Transverse colon (tissue), 4 donors: ENCODE measurements around the gene FBXO47. TPM values are rescaled to one million over a fixed set of nuclear protein-coding genes. Genes with fewer than 3 reads are reported as not detected.

Source experiments
- DNase-seq: peaks from one replicate; pipeline ENCODE4 v3.0.0-alpha.2; 2019
- H3K27ac ChIP-seq, 4 donors: fragments of 200-600 bp; sonication (generic); 2 replicates each; pipeline ENCODE4 v1.5.1; 2016 to 2018; ENCODE audit warnings: inconsistent platforms in 4 of 4
- H3K27me3 ChIP-seq: fragments of 200-600 bp; sonication (generic); 2 replicates; pipeline ENCODE4 v1.5.1; 2017; ENCODE audit warnings: inconsistent platforms
- H3K36me3 ChIP-seq, 4 donors: fragments of 200-600 bp; sonication (generic); 2 replicates each; pipeline ENCODE4 v1.5.1; 2017 to 2019; ENCODE audit warnings: inconsistent platforms in 4 of 4
- H3K4me1 ChIP-seq, 4 donors: fragments of 200-600 bp; sonication (generic); 2 replicates each; pipeline ENCODE4 v1.5.1; 2017 to 2020; ENCODE audit warnings: inconsistent platforms in 4 of 4
- H3K4me3 ChIP-seq, 4 donors: fragments of 200-600 bp; sonication (generic); 1 replicate in 1 of 4; 2 replicates in 3 of 4; pipeline versions ENCODE4 v1.5.1 to v1.6.1; 2017 to 2019; ENCODE audit warnings: inconsistent platforms in 4 of 4
- H3K9me3 ChIP-seq, 2 donors: fragments of 200-600 bp; sonication (generic); 2 replicates each; pipeline ENCODE4 v1.5.1; 2017 to 2019; ENCODE audit warnings: inconsistent platforms in 2 of 2
- CTCF ChIP-seq, 5 experiments: fragments of 200-600 bp in 3 of 5; fragments of 450-650 bp in 2 of 5; sonication (generic) in 3 of 5; IDR thresholded peaks; 1 replicate in 2 of 5; 2 replicates in 3 of 5; pipeline ENCODE4 v1.5.1; 2016 to 2017; ENCODE audit warnings: antibody characterized with exemption in 5 of 5, inconsistent platforms in 3 of 5, mild to moderate bottlenecking in 2 of 5, moderate library complexity in 1 of 5
- EP300 ChIP-seq: sonication (generic); formaldehyde crosslinking; IDR thresholded peaks from one replicate; pipeline ENCODE4 v1.6.1; 2017; ENCODE audit warnings: antibody characterized with exemption, low read depth
- POLR2A ChIP-seq: fragments of 450-650 bp; IDR thresholded peaks from one replicate; pipeline ENCODE4 v1.6.1; 2016; ENCODE audit warnings: antibody characterized with exemption, mild to moderate bottlenecking, moderate library complexity
- POLR2AphosphoS5 ChIP-seq, 3 donors: sonication (generic); formaldehyde crosslinking; IDR thresholded peaks; one replicate each; pipeline ENCODE4 v1.6.1; 2016; ENCODE audit warnings: antibody characterized with exemption in 3 of 3
- WGBS, 2 donors: methylation state at CpG; one replicate each; pipeline ENCODE4 v1.1.5; 2018; ENCODE audit warnings: low coverage in 1 of 2; 5-methylcytosine and 5-hydroxymethylcytosine counted together
- in situ Hi-C, 4 donors: fragments of 200-750 bp; cut with MboI; loops; one replicate each; pipeline versions ENCODE4 v1.15.0 to v1.15.1; 2017; ENCODE audit warnings: low sequenced_read_pairs in 3 of 4, low pct_ligation_motif_present in 1 of 4, low pct_unique_long_range_greater_than_20kb in 1 of 4
- intact Hi-C: fragments of 100-400 bp; cut with DNase I; formaldehyde crosslinking; loops from one replicate; pipeline ENCODE4 v1.15.1; 2023; ENCODE audit warnings: low total_unique reads
- total RNA-seq, 4 donors: library from RNA; depleted of rRNA; stranded (reverse); fragments of >200 nt; gene quantifications; one replicate each; pipeline ENCODE4 v1.1.0, GENCODE V29; 2016

The FBXO47 gene
- total RNA-seq, 4 donors from 2014 or later: not detected

- Histone ChIP-seq H3K27me3 (no peaks in the 10 kb centered on the region), H3K9me3 (no peaks in the 10 kb centered on the region), H3K36me3 (no peaks in the 10 kb centered on the region), H3K4me3 (no peak overlapping the region), H3K4me1 (peaks cover 0 to 25% (median 1%) of the 10 kb centered on the region in 4 donors), H3K27ac (peak overlapping the region in 1 of 4 donors; percentile 21)
- WGBS, 2 donors: 71 to 100% methylated on average over 2 to 4 of the region's 4 CpGs
- DNase-seq: no peak
- no peak for TF ChIP-seq POLR2A
- no peak for TF ChIP-seq POLR2AphosphoS5 (IDR thresholded peaks at IDR 0.05)
- no peak for TF ChIP-seq EP300
- TF ChIP-seq CTCF (IDR thresholded peaks at IDR 0.05): no peak
- in situ Hi-C loops: no loop called here
- intact Hi-C loops: no loop called here
These were observed 47.0 kb upstream of the FBXO47 start for GRCh38 chr17:39014044-39014794.

- in situ Hi-C loops (no loop called here), intact Hi-C loops (no loop called here)
- 60 to 92% methylated on average over 1 to 7 of the region's 7 CpGs for WGBS, 2 donors
- TF ChIP-seq POLR2AphosphoS5 (IDR thresholded peaks at IDR 0.05) (no peak), EP300 (no peak), CTCF (IDR thresholded peaks at IDR 0.05) (no peak), POLR2A (no peak)
- no peak for DNase-seq
- no peaks in the 10 kb centered on the region for H3K27me3 ChIP-seq
- H3K4me1 ChIP-seq: peaks cover 0 to 16% (median 0%) of the 10 kb centered on the region in 4 donors
- no peaks in the 10 kb centered on the region for H3K9me3 ChIP-seq
- no peak overlapping the region for H3K27ac ChIP-seq
- no peaks in the 10 kb centered on the region for H3K36me3 ChIP-seq
- H3K4me3 ChIP-seq: no peak overlapping the region
These were observed 45.5 kb upstream of the FBXO47 start for GRCh38 chr17:39012725-39013124.

GRCh38 chr17:39011907-39012468, 44.8 kb upstream of the FBXO47 start:
- intact Hi-C loops (no loop called here), in situ Hi-C loops (no loop called here)
- WGBS, 2 donors: 52 to 76% methylated on average over 7 to 14 of the region's 14 CpGs
- Histone ChIP-seq H3K27me3 (no peaks in the 10 kb centered on the region), H3K27ac (no peak overlapping the region), H3K9me3 (no peaks in the 10 kb centered on the region), H3K36me3 (no peaks in the 10 kb centered on the region), H3K4me1 (peaks cover 0 to 9% (median 0%) of the 10 kb centered on the region in 4 donors), H3K4me3 (no peak overlapping the region)
- DNase-seq: no peak
- TF ChIP-seq POLR2AphosphoS5 (IDR thresholded peaks at IDR 0.05): no peak
- TF ChIP-seq EP300: no peak
- TF ChIP-seq CTCF (IDR thresholded peaks at IDR 0.05): no peak
- TF ChIP-seq POLR2A: no peak

- Histone ChIP-seq H3K9me3 (no peaks in the 10 kb centered on the region), H3K36me3 (no peaks in the 10 kb centered on the region), H3K4me1 (peaks cover 0 to under 1% (median 0%) of the 10 kb centered on the region in 4 donors), H3K4me3 (no peak overlapping the region), H3K27ac (no peak overlapping the region), H3K27me3 (no peaks in the 10 kb centered on the region)
- intact Hi-C loops: no loop called here
- no peak for DNase-seq
- 76 to 86% methylated on average over 1 to 3 of the region's 3 CpGs for WGBS, 2 donors
- no peak for TF ChIP-seq POLR2AphosphoS5 (IDR thresholded peaks at IDR 0.05)
- TF ChIP-seq POLR2A: no peak
- TF ChIP-seq CTCF (IDR thresholded peaks at IDR 0.05): no peak
- no peak for TF ChIP-seq EP300
- in situ Hi-C loops: no loop called here
These were observed 42.4 kb upstream of the FBXO47 start for GRCh38 chr17:39009581-39010001.
